GM12878 (cell line): ENCODE data around the gene ANO9. TPM values are rescaled to one million over a fixed set of nuclear protein-coding genes. Genes with fewer than 3 reads are reported as not detected.

Experiments
- ATAC-seq: fragments of 200-7000 bp; cut with Tn5 transposase; 3 replicates; pipeline ENCODE4 v1.9.1; 2020; ENCODE audit warnings: mild to moderate bottlenecking, moderate library complexity
- BruUV-seq: library from RNA; stranded (reverse); fragments of 400-500 nt; replicated peaks from 2 replicates; lab custom pipeline; 2021; lab: Mats Ljungman, UMichigan
- CTCF ChIA-PET: fragments of 300-600 bp; sonication (Branson Sonifier 250); formaldehyde crosslinking; extraction: SDS; loops from one replicate; lab custom pipeline; 2021; ENCODE audit warnings: inconsistent platforms; lab: Yijun Ruan, JAX
- POLR2A ChIA-PET: fragments of 350-600 bp; formaldehyde crosslinking; extraction: SDS; loops from one replicate; lab custom pipeline; 2021; ENCODE audit warnings: inconsistent platforms; lab: Charles Lee
- RAD21 ChIA-PET: fragments of 300-600 bp; sonication (Branson Sonifier 250); formaldehyde crosslinking; loops from one replicate; lab custom pipeline; 2023; ENCODE audit warnings: antibody characterized with exemption; ENCODE audit not compliant: unreplicated experiment; lab: Charles Lee
- SMC1A ChIA-PET: fragments of 300-600 bp; sonication (Branson Sonifier 250); formaldehyde crosslinking; loops from one replicate; lab custom pipeline; 2023; ENCODE audit not compliant: unreplicated experiment, uncharacterized antibody; lab: Charles Lee
- DNase-seq: peaks from one replicate; pipeline ENCODE4 v3.0.0-alpha.2; 2011; ENCODE audit warnings: low read depth, low spot score
- FAIRE-seq: peaks from 3 replicates; lab custom pipeline; 2011; peaks lifted over from hg19 to GRCh38; lab: Jason Lieb, UNC
- H2AFZ ChIP-seq: 2 replicates; pipeline ENCODE4 v1.6.0; 2011; ENCODE audit warnings: low read depth, low read length, control low read depth; ENCODE audit not compliant: control insufficient read depth
- H3K27ac ChIP-seq: 2 replicates; pipeline ENCODE4 v1.5.1; 2011; ENCODE audit warnings: control low read depth; ENCODE audit not compliant: control insufficient read depth, insufficient read depth
- H3K27me3 ChIP-seq, 2 experiments: replicated peaks in 1 of 2; 2 replicates each; pipeline versions ENCODE4 v1.6.0 to v1.6.1; 2011; ENCODE audit warnings: low read length in 1 of 2; ENCODE audit not compliant: control insufficient read depth in 2 of 2, insufficient read depth in 2 of 2
- H3K36me3 ChIP-seq, 2 experiments: 2 replicates each; pipeline ENCODE4 v1.5.1; 2011; ENCODE audit warnings: low read length in 1 of 2; ENCODE audit not compliant: control insufficient read depth in 2 of 2, insufficient read depth in 2 of 2
- H3K4me1 ChIP-seq: 2 replicates; pipeline ENCODE4 v1.6.1; 2011; ENCODE audit warnings: mild to moderate bottlenecking, low read length, moderate library complexity, mixed read lengths; ENCODE audit not compliant: control insufficient read depth, insufficient read depth
- H3K4me2 ChIP-seq: 2 replicates; pipeline ENCODE4 v1.6.0; 2011; ENCODE audit warnings: control low read depth; ENCODE audit not compliant: control insufficient read depth, insufficient read depth
- H3K4me3 ChIP-seq: fragments of 200-600 bp; sonication (generic); 2 replicates; pipeline ENCODE4 v1.5.1; 2016
- H3K79me2 ChIP-seq: 2 replicates; pipeline ENCODE4 v1.6.0; 2011; ENCODE audit warnings: low read length; ENCODE audit not compliant: control insufficient read depth, insufficient read depth
- H3K9ac ChIP-seq: 2 replicates; pipeline ENCODE4 v1.8.0; 2011; ENCODE audit warnings: low read length, control low read depth, mixed read lengths; ENCODE audit not compliant: control insufficient read depth, insufficient read depth
- H3K9me3 ChIP-seq: replicated peaks from 3 replicates; pipeline ENCODE4 v1.5.1; 2011; ENCODE audit warnings: mild to moderate bottlenecking, low read length; ENCODE audit not compliant: control insufficient read depth, insufficient read depth
- H4K20me1 ChIP-seq: 2 replicates; pipeline ENCODE4 v1.6.0; 2011; ENCODE audit not compliant: control insufficient read depth, insufficient read depth
- BRCA1 ChIP-seq: IDR thresholded peaks from 2 replicates; pipeline ENCODE4 v1.6.1; 2011; ENCODE audit warnings: low read depth, low read length, improper control_type of control experiment
- MTA2 ChIP-seq: fragments of 450-650 bp; IDR thresholded peaks from 2 replicates; pipeline ENCODE4 v1.6.1; 2016; ENCODE audit warnings: low read depth, mild to moderate bottlenecking, moderate library complexity
- RCOR1 ChIP-seq: conservative IDR thresholded peaks from 2 replicates; pipeline ENCODE4 v1.6.1; 2012; ENCODE audit warnings: low read depth, low read length, improper control_type of control experiment
- SIN3A ChIP-seq: IDR thresholded peaks from 2 replicates; pipeline ENCODE4 v1.6.1; 2012; ENCODE audit warnings: low read depth, low read length, improper control_type of control experiment
- SPI1 ChIP-seq: IDR thresholded peaks from 2 replicates; pipeline ENCODE4 v1.6.1; 2011; ENCODE audit warnings: low read depth, mild to moderate bottlenecking, low read length, moderate library complexity, borderline replicate concordance; ENCODE audit not compliant: insufficient read depth
- SUZ12 ChIP-seq: fragments of 200-600 bp; sonication (generic); IDR thresholded peaks from one replicate; pipeline ENCODE4 v1.6.1; 2018; ENCODE audit warnings: antibody characterized with exemption, mild to moderate bottlenecking; ENCODE audit not compliant: unreplicated experiment
- ZBTB4 ChIP-seq: fragments of 450-650 bp; formaldehyde crosslinking; IDR thresholded peaks from 2 replicates; pipeline ENCODE4 v1.4.0; 2022; ENCODE audit warnings: mild to moderate bottlenecking, moderate library complexity
- WGBS: methylation state at CpG from one replicate; pipeline ENCODE4 v1.1.6; 2016; ENCODE audit warnings: low lambda C conversion rate; ENCODE audit not compliant: insufficient replicate concordance, insufficient coverage; ENCODE audit errors: missing lambda C conversion rate; 5-methylcytosine and 5-hydroxymethylcytosine counted together
- in situ Hi-C: fragments of 300-500 bp; cut with MboI; formaldehyde crosslinking; loops from 9 replicates; pipeline ENCODE4 v1.14.3; 2018; ENCODE audit warnings: mixed read lengths
- intact Hi-C: fragments of 100-400 bp; cut with micrococcal nuclease; formaldehyde crosslinking; loops from one replicate; pipeline ENCODE4 v1.14.2; 2022; ENCODE audit not compliant: unreplicated experiment
- polyA plus RNA-seq, 11 experiments: library from polyadenylated mRNA; depleted of rRNA in 4 of 11; unstranded in 6 of 11; stranded (reverse) in 5 of 11; fragments of >200 nt; fragmentation: Nextera tagmentation in 4 of 11; fragmentation: Illumina TruSeq in 1 of 11; extraction: Ambion mirVana in 4 of 11; extraction: Trizol in 1 of 11; gene quantifications; 1 replicate in 1 of 11; 2 replicates in 10 of 11; pipeline versions ENCODE4 v1.2.1 to v1.2.3, GENCODE V29; 2011 to 2016; ENCODE audit warnings: inconsistent platforms in 2 of 11, missing spikeins in 2 of 11, low read depth in 1 of 11
- total RNA-seq, 4 experiments: library from RNA; depleted of rRNA in 3 of 4; stranded (reverse); fragments of >200 nt in 3 of 4; fragmentation: Illumina TruSeq in 1 of 4; extraction: Trizol in 1 of 4; gene quantifications; 2 replicates each; pipeline versions ENCODE4 v1.2.1 to v1.2.3, GENCODE V29; 2013 to 2021

Gene ANO9
- total and polyA plus RNA-seq, 10 of the 15 experiments (the other 5 are each of a cell fraction or from before 2014, with no cell fraction given), result 0.21 to 42.3 (median 12.0) TPM

DNA sequence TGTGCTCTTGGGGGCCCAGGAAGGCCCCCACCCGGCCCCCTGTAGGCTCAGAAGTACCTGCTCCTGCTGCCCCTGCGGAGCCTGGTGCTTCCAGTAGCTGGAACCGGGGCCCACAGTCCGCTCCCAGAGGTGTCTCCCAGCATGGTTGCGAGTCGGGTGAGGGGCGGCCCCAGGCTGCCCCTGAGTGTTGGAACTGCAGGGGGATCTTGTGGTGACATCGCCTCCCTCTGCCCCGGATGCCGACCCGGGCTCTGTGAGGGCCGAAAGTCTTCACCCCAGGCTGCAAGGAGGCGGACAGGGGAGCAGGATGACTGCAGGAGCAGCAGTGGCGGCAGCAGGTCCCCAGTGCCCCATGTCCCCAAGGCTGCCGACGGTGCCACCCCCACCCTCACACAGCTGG, 57.3 kb downstream of the ANO9 start:
- no peaks in the 10 kb centered on the region for H3K36me3 ChIP-seq
- ChIA-PET SMC1A (no interaction called here), POLR2A (no interaction called here), RAD21 (no interaction called here), CTCF (no interaction called here)
- ATAC-seq (no peak), FAIRE-seq (no peak), DNase-seq (no peak)
- no peaks in the 10 kb centered on the region for H3K4me1 ChIP-seq
- no peak overlapping the region for H3K4me2 ChIP-seq
- no peak overlapping the region for H3K27ac ChIP-seq
- BruUV-seq, result no TSS peak
- no peak for TF ChIP-seq SUZ12
- TF ChIP-seq BRCA1, result no peak
- no peak for TF ChIP-seq RCOR1
- TF ChIP-seq MTA2, result no peak
- TF ChIP-seq SIN3A, result no peak
- no peak for TF ChIP-seq ZBTB4 (CRISPR knock-in tag)
- no peak for TF ChIP-seq SPI1
- no peaks in the 10 kb centered on the region; the same call in 2 of the 3 replicates for H3K9me3 ChIP-seq
- H2AFZ ChIP-seq, result no peak overlapping the region
- H3K27me3 ChIP-seq, result no peaks in the 10 kb centered on the region
- in situ Hi-C loops (no loop called here), intact Hi-C loops (no loop called here)
- 60% methylated on average over 16 of the region's 16 CpGs for WGBS
- H3K4me3 ChIP-seq, result no peak overlapping the region
- H3K9ac ChIP-seq, result no peak overlapping the region
- H3K79me2 ChIP-seq, result no peaks in the 10 kb centered on the region
- H4K20me1 ChIP-seq, result no peaks in the 10 kb centered on the region
